Endometrial microvascular endothelial cells (primary cell): ENCODE measurements around the gene KCNJ6. TPM values are rescaled to one million over a fixed set of nuclear protein-coding genes. Genes with fewer than 3 reads are reported as not detected.
"Not testable (repeated sequence)": the region's sequence is repeated elsewhere in the genome, so short reads cannot be mapped to it uniquely, and the experiment has no call there.

Experiments used
- in situ Hi-C: cut with HindIII; loops from 2 replicates; pipeline ENCODE4 v1.10.0; 2017; ENCODE audit warnings: low sequenced_read_pairs, low pct_unique_long_range_greater_than_20kb; ENCODE audit errors: inconsistent ontology term
- total RNA-seq: library from RNA; depleted of rRNA; stranded (reverse); fragments of >200 nt; gene quantifications from one replicate; pipeline ENCODE4 v1.2.3, GENCODE V29; 2015; ENCODE audit errors: inconsistent ontology term

Gene KCNJ6
- total RNA-seq = not detected

- in situ Hi-C loops = no loop called here
Measured at GRCh38 chr21:37916310-37917051, at the start of gene KCNJ6. KCNJ6 (minus strand) TSS chr21:37916457; CDS start chr21:37840682, 75,775 bp downstream.

GRCh38 chr21:37965088-37965805 lies 49.0 kb upstream of the KCNJ6 start:
- in situ Hi-C loops = no loop called here

- in situ Hi-C loops = no loop called here
Measured at GRCh38 chr21:37958537-37958936, 42.3 kb upstream of the KCNJ6 start.

- in situ Hi-C loops = no loop called here
Measured at GRCh38 chr21:37956772-37957171, 40.5 kb upstream of the KCNJ6 start.

- in situ Hi-C loops = no loop called here
Measured at GRCh38 chr21:37945036-37945435, 28.8 kb upstream of the KCNJ6 start.

- in situ Hi-C loops = no loop called here
Measured at GRCh38 chr21:37944496-37944895, 28.2 kb upstream of the KCNJ6 start.

GRCh38 chr21:37940691-37941090 lies 24.4 kb upstream of the KCNJ6 start:
- in situ Hi-C loops = no loop called here

GRCh38 chr21:37939838-37940237 lies 23.6 kb upstream of the KCNJ6 start:
- in situ Hi-C loops = no loop called here

- in situ Hi-C loops = no loop called here
Measured at GRCh38 chr21:37939251-37939650, 23.0 kb upstream of the KCNJ6 start.

- in situ Hi-C loops = no loop called here
Measured at GRCh38 chr21:37937668-37938067, 21.4 kb upstream of the KCNJ6 start.

- in situ Hi-C loops = no loop called here
Measured at GRCh38 chr21:37936010-37936785, 19.9 kb upstream of the KCNJ6 start.

- in situ Hi-C loops = no loop called here
Measured at GRCh38 chr21:37932936-37933335, 16.7 kb upstream of the KCNJ6 start.

GRCh38 chr21:37927711-37928110 lies 11.5 kb upstream of the KCNJ6 start:
- in situ Hi-C loops = no loop called here

GRCh38 chr21:37921091-37921490 lies 4.8 kb upstream of the KCNJ6 start:
- in situ Hi-C loops = no loop called here

GRCh38 chr21:37920302-37920701 lies 4.0 kb upstream of the KCNJ6 start:
- in situ Hi-C loops = not testable (repeated sequence)

GRCh38 chr21:37917612-37918011 lies 1.4 kb upstream of the KCNJ6 start:
- in situ Hi-C loops = no loop called here

- in situ Hi-C loops = no loop called here
Measured at GRCh38 chr21:37915941-37916309, 332 bp downstream of the KCNJ6 start.

- in situ Hi-C loops = no loop called here
Measured at GRCh38 chr21:37915497-37915911, 753 bp downstream of the KCNJ6 start.

- in situ Hi-C loops = no loop called here
Measured at GRCh38 chr21:37912616-37913015, 3.6 kb downstream of the KCNJ6 start.

- in situ Hi-C loops = no loop called here
Measured at GRCh38 chr21:37909936-37910335, 6.3 kb downstream of the KCNJ6 start.
